ENCODE measurements around the gene NKX1-1.

NKX1-1 gene

DNA sequence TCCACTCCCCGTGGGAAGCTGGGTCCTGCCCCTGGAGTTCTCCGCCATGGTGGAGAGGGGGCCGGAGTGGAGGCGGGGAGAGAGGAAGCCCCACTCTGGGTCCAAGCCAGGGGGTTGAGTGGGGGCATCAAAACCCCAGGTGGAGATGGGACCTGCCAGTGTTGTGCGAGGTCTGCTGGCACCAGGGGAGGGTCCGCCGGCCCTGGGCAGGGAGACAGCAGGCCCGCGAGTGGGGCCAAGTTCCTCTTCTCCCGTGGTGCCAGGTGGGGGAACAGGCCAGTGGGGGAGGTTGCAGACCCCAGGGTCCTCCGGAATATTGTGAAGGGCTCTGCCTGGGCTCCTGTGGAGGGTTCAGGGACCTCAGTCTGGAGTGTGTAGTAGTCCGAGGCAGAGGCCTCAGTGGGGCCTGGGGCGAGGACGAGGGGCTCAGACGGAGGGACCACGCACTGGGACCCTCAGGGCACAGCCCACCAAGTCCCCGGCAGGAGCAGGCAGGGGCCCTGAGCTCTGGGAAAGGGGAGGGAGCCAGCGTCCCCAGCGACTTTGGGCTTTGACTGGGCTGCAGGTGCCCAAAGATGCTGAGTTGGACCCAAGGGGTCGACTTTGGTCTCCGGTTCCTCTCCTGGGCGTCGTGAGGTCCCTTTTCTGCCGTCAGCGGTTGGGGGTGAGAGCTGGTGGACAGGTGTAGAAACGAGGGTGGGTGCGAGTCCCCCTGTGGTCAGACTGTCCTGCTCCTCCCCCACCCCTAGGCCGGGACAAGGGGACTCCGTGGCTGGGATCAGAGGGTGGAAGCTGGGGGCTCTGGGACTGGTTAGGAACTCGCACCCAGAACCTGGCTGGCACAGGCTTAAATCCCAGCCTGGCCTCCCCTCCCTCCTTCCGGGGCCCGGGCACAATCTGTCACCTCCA lies 43.8 kb upstream of the NKX1-1 start:
- H3K27ac Mint-ChIP-seq = no peak overlapping the region
- peaks cover 20% of the 10 kb centered on the region for H3K9me3 Mint-ChIP-seq
- no peaks in the 10 kb centered on the region for H3K4me1 Mint-ChIP-seq
- no peak overlapping the region for H3K4me3 Mint-ChIP-seq
- TF ChIP-seq, protein P1, sequence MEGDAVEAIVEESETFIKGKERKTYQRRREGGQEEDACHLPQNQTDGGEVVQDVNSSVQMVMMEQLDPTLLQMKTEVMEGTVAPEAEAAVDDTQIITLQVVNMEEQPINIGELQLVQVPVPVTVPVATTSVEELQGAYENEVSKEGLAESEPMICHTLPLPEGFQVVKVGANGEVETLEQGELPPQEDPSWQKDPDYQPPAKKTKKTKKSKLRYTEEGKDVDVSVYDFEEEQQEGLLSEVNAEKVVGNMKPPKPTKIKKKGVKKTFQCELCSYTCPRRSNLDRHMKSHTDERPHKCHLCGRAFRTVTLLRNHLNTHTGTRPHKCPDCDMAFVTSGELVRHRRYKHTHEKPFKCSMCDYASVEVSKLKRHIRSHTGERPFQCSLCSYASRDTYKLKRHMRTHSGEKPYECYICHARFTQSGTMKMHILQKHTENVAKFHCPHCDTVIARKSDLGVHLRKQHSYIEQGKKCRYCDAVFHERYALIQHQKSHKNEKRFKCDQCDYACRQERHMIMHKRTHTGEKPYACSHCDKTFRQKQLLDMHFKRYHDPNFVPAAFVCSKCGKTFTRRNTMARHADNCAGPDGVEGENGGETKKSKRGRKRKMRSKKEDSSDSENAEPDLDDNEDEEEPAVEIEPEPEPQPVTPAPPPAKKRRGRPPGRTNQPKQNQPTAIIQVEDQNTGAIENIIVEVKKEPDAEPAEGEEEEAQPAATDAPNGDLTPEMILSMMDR (IDR thresholded peaks at IDR 0.05; ENCODE audit: unreplicated experiment in 3 of 3) = no peak
- peaks cover 29% of the 10 kb centered on the region for H3K27me3 Mint-ChIP-seq (ENCODE audit: low read depth)
- no peaks in the 10 kb centered on the region for H3K36me3 Mint-ChIP-seq (ENCODE audit: low read depth)

DNA sequence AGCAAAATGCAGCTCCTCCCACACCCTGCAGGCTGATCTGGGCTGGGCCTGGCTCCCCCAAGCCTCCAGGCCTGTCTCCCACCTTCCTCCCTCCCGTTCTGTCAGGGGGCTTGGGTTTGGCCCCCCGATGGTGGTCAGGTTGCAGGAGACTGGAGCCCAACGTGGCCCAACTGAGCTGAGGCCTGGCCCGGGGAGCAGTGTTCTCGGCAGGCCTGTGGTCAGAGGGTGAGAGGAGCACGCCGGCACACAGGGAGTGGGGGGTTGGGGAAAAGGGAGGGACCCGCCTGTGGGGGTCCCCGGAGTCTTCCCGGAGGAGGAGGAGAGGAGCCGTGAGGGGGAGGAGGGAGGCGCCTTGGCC lies 43.2 kb upstream of the NKX1-1 start:
- no peaks in the 10 kb centered on the region for H3K36me3 Mint-ChIP-seq (ENCODE audit: low read depth)
- no peak overlapping the region for H3K4me3 Mint-ChIP-seq
- H3K4me1 Mint-ChIP-seq = no peaks in the 10 kb centered on the region
- peaks cover 20% of the 10 kb centered on the region for H3K9me3 Mint-ChIP-seq
- H3K27ac Mint-ChIP-seq = no peak overlapping the region
- TF ChIP-seq, protein P1 (IDR thresholded peaks at IDR 0.05; ENCODE audit: unreplicated experiment in 3 of 3) = no peak
- peaks cover 35% of the 10 kb centered on the region for H3K27me3 Mint-ChIP-seq (ENCODE audit: low read depth)

DNA sequence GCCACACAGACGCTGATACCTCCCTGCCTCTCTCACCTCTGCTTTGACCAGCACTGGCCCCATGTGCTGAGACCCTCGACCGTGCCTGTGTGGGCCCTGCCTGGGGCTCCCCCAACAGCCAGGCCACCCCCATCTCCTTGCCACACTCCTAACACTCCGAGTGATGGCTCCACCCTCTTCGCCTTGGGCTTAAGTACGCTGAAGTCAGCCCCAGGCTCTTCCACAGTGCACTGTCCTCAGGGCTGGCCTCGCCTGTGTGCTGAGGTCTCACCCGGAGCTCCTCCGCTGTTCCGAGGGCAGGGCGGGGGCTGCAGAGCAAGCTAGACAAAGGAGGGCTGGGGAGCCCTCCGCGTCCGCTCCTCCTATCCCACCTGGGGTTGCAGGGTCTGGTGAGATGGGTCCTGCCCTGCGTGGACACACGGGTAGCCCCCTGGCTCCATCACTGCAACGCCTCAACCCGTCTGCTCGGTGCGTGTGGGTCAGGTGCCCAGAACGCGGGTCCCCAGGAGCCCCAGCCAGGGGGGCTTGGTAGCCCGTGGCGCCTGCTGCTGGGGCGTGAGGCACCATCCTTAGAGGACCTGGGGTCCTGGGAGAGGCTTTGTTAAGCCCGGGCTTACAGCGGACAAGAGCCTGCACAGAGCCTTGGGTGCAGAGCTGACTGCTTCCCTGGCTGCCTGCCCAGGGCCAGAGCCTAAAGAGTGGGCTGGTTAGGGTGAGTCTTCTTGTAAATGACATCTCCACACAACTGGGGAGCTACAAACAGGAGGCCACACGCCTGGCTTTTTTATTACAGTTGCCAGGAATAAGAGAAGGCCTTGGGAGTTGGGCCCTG lies 42.6 kb upstream of the NKX1-1 start:
- Mint-ChIP-seq H3K4me3 (no peak overlapping the region), H3K27me3 (ENCODE audit: low read depth) (peaks cover 38% of the 10 kb centered on the region), H3K4me1 (no peaks in the 10 kb centered on the region), H3K9me3 (peaks cover 17% of the 10 kb centered on the region), H3K36me3 (ENCODE audit: low read depth) (no peaks in the 10 kb centered on the region), H3K27ac (no peak overlapping the region)
- TF ChIP-seq, protein P1 (IDR thresholded peaks at IDR 0.05; ENCODE audit: unreplicated experiment in 3 of 3) = no peak

DNA sequence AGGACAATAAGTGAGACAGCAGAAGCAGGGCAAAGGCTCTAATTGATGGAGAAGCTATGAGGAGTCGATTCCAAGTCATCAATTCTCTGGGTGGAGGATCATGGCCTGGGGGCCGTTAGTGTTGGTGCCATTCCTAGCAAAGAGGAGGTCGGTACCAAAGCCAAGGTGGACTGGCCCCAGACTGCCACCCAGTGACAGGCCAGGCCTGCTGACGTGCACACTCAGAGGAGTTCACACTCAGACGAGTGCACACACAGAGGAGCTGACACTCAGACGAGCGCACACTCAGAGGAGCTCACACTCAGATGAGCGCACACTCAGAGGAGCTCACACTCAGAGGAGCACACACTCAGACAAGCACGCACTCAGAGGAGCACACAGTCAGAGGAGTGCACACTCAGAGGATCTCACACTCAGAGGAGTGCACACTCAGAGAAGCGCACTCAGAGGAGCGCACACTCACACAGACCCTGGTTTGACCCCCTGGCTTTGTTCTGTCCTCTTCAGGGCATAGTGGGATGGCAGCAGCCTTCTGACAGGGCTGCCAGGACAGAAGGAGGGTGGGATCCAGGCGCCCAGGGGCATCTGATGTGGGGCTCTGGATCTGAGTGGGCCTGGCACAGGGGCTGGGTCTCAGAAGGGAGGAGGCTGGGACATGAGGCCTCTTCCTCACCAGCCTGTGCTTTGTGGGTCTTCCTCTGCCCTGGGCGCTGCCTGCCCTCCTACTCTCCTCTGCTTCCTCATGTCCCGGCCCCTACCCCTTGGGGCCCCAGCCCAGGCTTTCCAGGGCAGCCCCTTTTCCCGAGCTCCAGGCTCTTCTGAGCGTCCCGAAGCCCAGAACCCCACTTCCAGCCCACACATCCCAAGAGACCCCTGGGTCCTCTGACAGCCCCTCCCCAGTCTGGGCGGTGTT lies 41.7 kb upstream of the NKX1-1 start:
- TF ChIP-seq, protein P1 (IDR thresholded peaks at IDR 0.05; ENCODE audit: unreplicated experiment in 3 of 3) = no peak
- peaks cover 9% of the 10 kb centered on the region for H3K9me3 Mint-ChIP-seq
- no peak overlapping the region for H3K4me3 Mint-ChIP-seq
- peaks cover 40% of the 10 kb centered on the region for H3K27me3 Mint-ChIP-seq (ENCODE audit: low read depth)
- H3K27ac Mint-ChIP-seq = no peak overlapping the region
- H3K4me1 Mint-ChIP-seq = no peaks in the 10 kb centered on the region
- no peaks in the 10 kb centered on the region for H3K36me3 Mint-ChIP-seq (ENCODE audit: low read depth)

DNA sequence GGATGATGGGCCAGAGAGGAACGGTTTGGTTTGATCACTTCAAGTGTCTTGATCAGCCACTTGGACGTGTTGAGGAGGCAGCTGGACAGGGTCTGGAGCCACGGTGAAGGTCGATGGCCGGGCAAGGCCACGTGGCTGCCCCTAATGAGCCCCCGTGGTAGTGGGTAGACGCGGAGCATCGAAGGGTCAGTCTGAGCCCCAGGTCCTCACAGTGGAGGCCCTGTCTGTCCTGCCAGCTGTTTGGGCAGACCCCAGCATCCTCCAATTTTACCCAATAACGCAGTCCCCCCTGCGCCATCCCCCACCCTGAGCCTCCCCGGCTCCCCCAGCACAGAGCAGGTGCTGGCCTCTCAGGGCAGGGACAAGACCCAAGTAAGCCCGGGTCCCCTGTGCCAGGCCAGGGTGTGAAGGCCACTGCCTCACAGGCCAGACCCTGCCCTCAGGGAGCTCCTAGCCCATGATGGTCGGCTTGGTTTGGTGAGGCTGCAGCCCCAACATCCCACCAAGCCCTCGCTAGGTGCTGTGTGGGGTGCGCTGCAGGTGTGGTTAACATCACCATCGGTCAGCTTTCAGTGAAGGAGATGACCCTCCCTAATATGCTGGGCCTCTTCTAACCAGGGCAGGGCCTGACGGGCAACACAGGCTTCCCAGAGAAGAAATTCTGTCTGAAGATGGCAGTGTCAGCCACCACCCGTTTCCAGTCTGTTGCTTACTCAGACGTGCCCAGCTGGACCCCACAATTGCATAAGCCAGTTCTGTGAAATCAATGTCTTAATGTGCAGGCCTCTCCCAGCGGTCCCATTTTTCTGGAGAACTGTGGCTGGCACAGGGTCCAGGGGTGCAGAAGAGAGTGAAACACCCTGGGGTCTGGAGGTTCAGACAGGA lies 40.5 kb upstream of the NKX1-1 start:
- Mint-ChIP-seq H3K4me1 (no peaks in the 10 kb centered on the region), H3K27me3 (ENCODE audit: low read depth) (peaks cover 43% of the 10 kb centered on the region), H3K9me3 (no peaks in the 10 kb centered on the region), H3K27ac (no peak overlapping the region), H3K36me3 (ENCODE audit: low read depth) (no peaks in the 10 kb centered on the region), H3K4me3 (no peak overlapping the region)
- TF ChIP-seq, protein P1 (IDR thresholded peaks at IDR 0.05; ENCODE audit: unreplicated experiment in 3 of 3) = no peak
